Stimulated activated naive B cell treated with anti-CD40 and anti-IgM and Interleukin-4, amounts not matched to agents 10 μg/mL and 1 μg/mL and 100 μg/mL, for 72 hours (primary cell): ENCODE results near the gene ZBED4.
A peak's percentile ranks its signal among the peaks of the same experiment; 100 is the strongest.

ENCODE experiments used
- ATAC-seq, 2 donors: fragments of 150-1000 bp; cut with Tn5 transposase; replicated peaks; 2 replicates each; pipeline ENCODE4 v1.10.0; 2021; ENCODE audit warnings: moderate library complexity in 1 of 2
- DNase-seq: peaks from one replicate; pipeline ENCODE4 v3.0.0; 2021
- H3K27ac Mint-ChIP-seq: one replicate; pipeline ENCODE4 v1.8.0; 2022; ENCODE audit warnings: mild to moderate bottlenecking, mixed read lengths
- H3K27me3 Mint-ChIP-seq, 2 donors: one replicate each; pipeline ENCODE4 v1.8.0; 2022; ENCODE audit warnings: mixed read lengths in 2 of 2
- H3K36me3 Mint-ChIP-seq, 2 donors: one replicate each; pipeline ENCODE4 v1.8.0; 2022; ENCODE audit warnings: mixed read lengths in 2 of 2, mild to moderate bottlenecking in 1 of 2
- H3K4me1 Mint-ChIP-seq, 2 donors: one replicate each; pipeline ENCODE4 v1.8.0; 2022; ENCODE audit warnings: mixed read lengths in 2 of 2, mild to moderate bottlenecking in 1 of 2
- H3K4me3 Mint-ChIP-seq, 2 donors: one replicate each; pipeline ENCODE4 v1.8.0; 2022; ENCODE audit warnings: mild to moderate bottlenecking in 2 of 2, mixed read lengths in 2 of 2, moderate library complexity in 1 of 2
- H3K9me3 Mint-ChIP-seq, 2 donors: one replicate each; pipeline ENCODE4 v1.8.0; 2022; ENCODE audit warnings: mixed read lengths in 2 of 2, mild to moderate bottlenecking in 1 of 2

The ZBED4 gene

DNA sequence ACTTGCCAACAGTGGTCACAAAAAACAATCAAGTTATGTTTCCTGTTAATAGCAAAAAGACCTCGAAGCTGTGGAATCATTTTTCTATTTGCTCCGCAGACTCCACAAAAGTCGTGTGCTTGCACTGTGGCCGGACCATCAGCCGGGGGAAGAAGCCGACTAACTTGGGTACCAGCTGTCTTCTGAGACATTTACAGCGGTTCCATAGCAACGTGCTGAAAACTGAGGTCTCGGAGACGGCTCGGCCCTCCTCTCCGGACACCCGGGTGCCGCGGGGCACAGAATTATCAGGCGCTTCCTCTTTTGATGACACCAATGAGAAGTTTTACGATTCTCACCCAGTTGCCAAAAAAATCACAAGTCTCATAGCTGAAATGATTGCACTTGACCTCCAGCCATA is 31.6 kb downstream of the ZBED4 start:
- H3K27ac Mint-ChIP-seq = no peak overlapping the region
- peaks cover 10 to 14% of the 10 kb centered on the region in 2 donors for H3K4me1 Mint-ChIP-seq
- ATAC-seq (no peak), DNase-seq (no peak)
- H3K36me3 Mint-ChIP-seq = peaks cover 49 to 72% of the 10 kb centered on the region in 2 donors
- H3K4me3 Mint-ChIP-seq = no peak overlapping the region
- no peaks in the 10 kb centered on the region for H3K9me3 Mint-ChIP-seq
- H3K27me3 Mint-ChIP-seq = no peaks in the 10 kb centered on the region

DNA sequence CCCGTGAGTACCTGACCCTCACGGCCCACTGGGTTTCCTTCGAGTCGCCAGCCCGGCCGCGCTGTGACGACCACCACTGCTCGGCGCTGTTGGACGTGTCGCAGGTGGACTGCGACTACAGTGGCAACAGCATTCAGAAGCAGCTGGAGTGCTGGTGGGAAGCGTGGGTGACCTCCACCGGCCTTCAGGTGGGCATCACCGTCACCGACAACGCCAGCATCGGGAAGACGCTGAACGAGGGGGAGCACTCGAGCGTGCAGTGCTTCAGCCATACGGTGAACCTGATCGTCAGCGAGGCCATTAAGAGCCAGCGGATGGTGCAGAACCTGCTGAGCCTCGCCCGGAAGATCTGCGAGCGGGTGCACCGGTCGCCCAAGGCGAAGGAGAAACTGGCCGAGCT is 32.2 kb downstream of the ZBED4 start:
- Mint-ChIP-seq H3K27ac (no peak overlapping the region), H3K9me3 (no peaks in the 10 kb centered on the region), H3K4me1 (peaks cover 8 to 11% of the 10 kb centered on the region in 2 donors), H3K4me3 (no peak overlapping the region), H3K27me3 (no peaks in the 10 kb centered on the region), H3K36me3 (peaks cover 52 to 74% of the 10 kb centered on the region in 2 donors)
- ATAC-seq (no peak), DNase-seq (no peak)

DNA sequence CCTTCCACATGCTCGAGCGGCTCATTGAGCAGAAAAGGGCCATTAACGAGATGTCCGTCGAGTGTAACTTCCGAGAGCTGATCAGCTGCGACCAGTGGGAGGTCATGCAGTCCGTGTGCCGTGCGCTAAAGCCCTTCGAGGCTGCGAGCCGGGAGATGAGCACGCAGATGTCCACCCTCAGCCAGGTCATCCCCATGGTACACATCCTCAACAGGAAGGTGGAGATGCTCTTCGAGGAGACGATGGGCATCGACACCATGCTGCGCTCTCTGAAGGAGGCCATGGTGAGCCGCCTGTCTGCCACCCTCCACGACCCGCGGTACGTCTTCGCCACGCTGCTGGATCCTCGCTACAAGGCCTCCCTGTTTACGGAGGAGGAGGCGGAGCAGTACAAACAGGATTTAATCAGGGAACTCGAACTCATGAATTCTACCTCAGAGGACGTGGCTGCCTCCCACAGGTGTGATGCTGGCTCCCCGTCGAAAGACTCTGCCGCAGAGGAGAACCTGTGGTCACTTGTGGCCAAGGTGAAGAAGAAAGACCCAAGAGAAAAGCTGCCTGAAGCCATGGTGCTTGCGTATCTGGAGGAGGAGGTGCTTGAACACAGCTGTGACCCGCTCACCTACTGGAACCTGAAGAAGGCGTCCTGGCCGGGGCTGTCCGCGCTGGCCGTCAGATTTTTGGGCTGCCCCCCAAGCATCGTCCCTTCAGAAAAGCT is 32.9 kb downstream of the ZBED4 start:
- Mint-ChIP-seq H3K27ac (no peak overlapping the region), H3K4me1 (peaks cover 5 to 7% of the 10 kb centered on the region in 2 donors), H3K36me3 (peaks cover 58 to 80% of the 10 kb centered on the region in 2 donors), H3K4me3 (peak overlapping the region in 1 of 2 donors; percentile 8), H3K9me3 (no peaks in the 10 kb centered on the region), H3K27me3 (no peaks in the 10 kb centered on the region)
- no peak for ATAC-seq
- DNase-seq = no peak

DNA sequence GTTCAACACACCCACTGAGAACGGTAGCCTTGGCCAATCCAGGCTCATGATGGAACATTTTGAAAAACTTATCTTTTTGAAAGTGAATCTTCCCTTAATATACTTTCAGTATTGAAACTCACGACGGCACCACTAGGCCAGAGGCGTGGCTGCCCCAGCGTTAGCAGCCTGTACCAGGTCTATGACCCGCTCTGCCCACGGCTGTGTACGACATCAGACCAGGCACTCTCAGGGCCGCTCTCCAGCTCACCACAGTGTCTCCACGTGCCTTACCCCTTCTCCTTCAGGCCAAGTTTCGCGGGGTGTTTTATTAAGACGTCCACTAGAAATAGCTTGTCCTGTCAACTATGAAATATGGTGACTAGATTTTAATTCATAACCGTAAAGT is 33.4 kb downstream of the ZBED4 start:
- peaks cover 60 to 81% of the 10 kb centered on the region in 2 donors for H3K36me3 Mint-ChIP-seq
- no peak for DNase-seq
- ATAC-seq = no peak
- H3K27me3 Mint-ChIP-seq = no peaks in the 10 kb centered on the region
- peaks cover 1 to 3% of the 10 kb centered on the region in 2 donors for H3K4me1 Mint-ChIP-seq
- no peak overlapping the region for H3K27ac Mint-ChIP-seq
- H3K9me3 Mint-ChIP-seq = no peaks in the 10 kb centered on the region
- no peak overlapping the region for H3K4me3 Mint-ChIP-seq

DNA sequence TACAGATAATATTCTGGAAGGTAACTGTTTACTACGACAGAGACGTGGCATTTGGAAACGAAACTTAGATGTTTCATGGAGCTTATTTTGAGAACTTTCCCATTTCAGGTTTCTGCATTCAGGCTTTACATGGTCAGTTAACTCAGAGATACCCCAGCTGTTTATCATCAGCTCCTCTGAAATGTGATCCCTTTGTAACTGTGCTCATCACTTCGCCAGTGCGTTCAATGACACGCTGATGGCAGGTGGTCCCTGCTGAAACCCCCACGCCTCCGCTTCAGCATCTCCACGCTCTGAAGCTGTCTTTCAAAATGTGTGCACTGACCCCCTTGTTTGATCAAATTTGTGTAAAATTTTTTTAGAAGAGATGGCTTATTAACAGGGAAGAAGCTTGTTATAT is 34.1 kb downstream of the ZBED4 start:
- H3K4me3 Mint-ChIP-seq = no peak overlapping the region
- DNase-seq = no peak

DNA sequence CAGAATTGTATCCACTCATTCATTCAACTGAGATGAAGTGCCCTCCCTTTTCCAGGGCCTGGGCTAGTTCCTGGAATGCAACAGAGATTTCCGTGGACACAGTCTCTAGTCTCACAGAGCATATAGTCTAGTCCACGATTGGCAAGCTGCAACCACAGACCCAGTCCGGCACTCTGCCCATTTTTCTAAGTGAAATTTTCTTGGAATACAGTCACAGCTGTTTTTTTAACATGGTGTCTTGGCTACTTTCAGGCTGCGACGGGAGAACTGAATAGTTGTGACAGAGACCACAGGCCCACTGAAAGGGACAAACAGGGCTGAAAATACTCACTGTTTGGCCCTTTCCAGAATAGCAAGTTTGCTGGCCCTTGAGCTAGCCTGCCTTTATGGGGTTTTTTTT is 35.4 kb downstream of the ZBED4 start:
- Mint-ChIP-seq H3K36me3 (peaks cover 64 to 76% of the 10 kb centered on the region in 2 donors), H3K27me3 (no peaks in the 10 kb centered on the region)

More for the DNA sequence above, 34.1 kb downstream of the ZBED4 start:
- Mint-ChIP-seq H3K27me3 (no peaks in the 10 kb centered on the region), H3K9me3 (no peaks in the 10 kb centered on the region), H3K27ac (no peak overlapping the region), H3K4me1 (no peaks in the 10 kb centered on the region), H3K36me3 (peaks cover 60 to 77% of the 10 kb centered on the region in 2 donors)
- ATAC-seq = no peak

DNA sequence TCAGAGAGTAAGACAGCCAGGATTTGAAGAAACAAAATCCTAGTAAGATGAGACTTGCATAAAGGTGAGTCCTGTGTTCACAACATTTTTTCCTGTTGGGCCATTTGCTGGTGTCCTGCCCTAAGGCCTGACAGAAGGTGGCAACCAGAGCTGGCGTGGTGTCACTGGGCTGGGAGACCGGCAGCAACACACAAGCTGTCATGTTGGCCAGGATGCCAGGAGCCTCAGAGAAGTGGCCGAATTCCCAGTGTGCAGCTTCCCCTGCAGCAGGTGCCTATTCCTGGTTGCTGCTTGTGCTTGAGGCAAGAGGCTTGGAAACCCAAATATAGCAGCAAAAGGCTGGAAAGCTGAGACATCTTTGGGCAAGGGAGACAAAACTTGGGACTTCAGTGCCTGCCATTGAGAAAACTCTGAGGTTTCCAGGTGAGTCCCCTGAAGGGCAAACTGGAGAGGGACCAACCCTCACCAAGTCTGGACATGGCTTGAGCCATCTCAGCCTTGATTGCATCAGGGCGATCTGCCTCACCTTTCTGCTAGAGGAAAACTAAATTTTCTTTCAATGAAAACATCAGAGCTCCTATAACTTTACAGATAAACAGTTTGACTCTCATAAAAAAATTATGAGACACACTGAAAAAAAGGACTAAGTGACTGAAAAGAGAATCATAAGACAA is 38.7 kb downstream of the ZBED4 start:
- no peak overlapping the region for H3K4me3 Mint-ChIP-seq
- peaks cover 6 to 9% of the 10 kb centered on the region in 2 donors for H3K9me3 Mint-ChIP-seq
- ATAC-seq (no peak), DNase-seq (no peak)
- no peak overlapping the region for H3K27ac Mint-ChIP-seq
- H3K4me1 Mint-ChIP-seq = peaks cover 4 to 9% of the 10 kb centered on the region in 2 donors
- H3K36me3 Mint-ChIP-seq = peaks cover 45 to 59% of the 10 kb centered on the region in 2 donors
- no peaks in the 10 kb centered on the region for H3K27me3 Mint-ChIP-seq

More for the DNA sequence above, 35.4 kb downstream of the ZBED4 start:
- Mint-ChIP-seq H3K4me3 (no peak overlapping the region), H3K9me3 (peaks cover 0 to 3% of the 10 kb centered on the region in 2 donors), H3K27ac (no peak overlapping the region), H3K4me1 (no peaks in the 10 kb centered on the region)
- no peak for DNase-seq
- ATAC-seq = no peak

DNA sequence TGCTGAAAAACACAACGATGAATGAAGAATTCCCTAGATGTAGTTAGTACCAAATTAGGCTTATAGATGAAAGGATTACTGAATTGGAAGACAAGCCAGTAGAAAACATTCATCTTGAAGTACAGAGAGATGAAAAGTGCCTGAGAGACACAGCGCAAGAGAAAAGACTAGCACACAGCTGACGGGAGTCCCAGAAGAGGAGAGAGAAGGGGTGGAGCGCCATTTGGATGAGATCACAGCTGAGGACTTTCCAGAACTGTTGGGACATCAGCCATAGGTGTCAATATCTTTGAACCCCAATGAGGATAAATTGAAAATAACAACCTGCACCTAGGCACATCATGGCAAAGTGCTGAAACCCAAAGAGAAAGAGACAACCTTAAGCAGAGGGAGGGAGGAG is 39.4 kb downstream of the ZBED4 start:
- H3K27me3 Mint-ChIP-seq = no peaks in the 10 kb centered on the region
- peaks cover 4 to 9% of the 10 kb centered on the region in 2 donors for H3K4me1 Mint-ChIP-seq
- ATAC-seq (no peak), DNase-seq (no peak)
- H3K9me3 Mint-ChIP-seq = peaks cover 6 to 9% of the 10 kb centered on the region in 2 donors
- peaks cover 45 to 55% of the 10 kb centered on the region in 2 donors for H3K36me3 Mint-ChIP-seq
- H3K27ac Mint-ChIP-seq = no peak overlapping the region
- H3K4me3 Mint-ChIP-seq = no peak overlapping the region

DNA sequence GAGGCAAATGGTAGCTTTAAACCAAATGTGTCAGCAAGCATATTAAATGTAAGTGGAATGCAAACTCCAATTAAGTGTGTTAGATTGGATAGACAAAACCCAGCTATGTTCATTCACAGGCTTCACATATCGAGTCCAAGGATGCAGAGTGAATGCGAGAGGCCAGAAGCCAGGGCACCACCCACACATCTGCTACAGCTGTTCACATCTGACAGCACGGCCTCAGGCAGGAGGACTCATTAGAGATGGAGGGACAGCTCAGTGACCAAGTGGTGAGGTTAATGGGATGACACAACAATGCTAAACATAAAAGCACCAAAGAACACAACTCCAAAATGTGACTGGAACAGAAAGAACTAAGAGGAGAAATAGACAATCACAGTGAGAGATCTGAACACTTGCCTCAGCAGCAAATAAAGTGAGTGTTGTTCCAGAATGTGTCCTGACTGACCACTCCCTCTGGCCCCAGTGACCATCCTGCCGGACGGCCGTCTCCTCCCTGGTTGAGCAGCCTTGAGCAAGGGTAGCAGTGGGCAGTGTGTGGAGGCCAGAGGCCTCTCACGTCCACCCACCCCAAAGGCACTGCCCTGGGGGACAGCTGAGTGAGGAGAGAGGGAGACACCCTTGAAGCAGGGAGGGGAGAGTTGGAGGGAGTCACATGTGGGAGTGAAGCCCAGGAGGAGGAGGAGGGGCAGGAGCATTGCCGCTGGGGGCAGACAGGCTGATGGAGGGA is 40.8 kb downstream of the ZBED4 start:
- Mint-ChIP-seq H3K27ac (peak overlapping the region; percentile 25), H3K36me3 (peaks cover 44 to 55% of the 10 kb centered on the region in 2 donors), H3K4me1 (peaks cover 4 to 9% of the 10 kb centered on the region in 2 donors), H3K27me3 (no peaks in the 10 kb centered on the region), H3K9me3 (peaks cover 6 to 9% of the 10 kb centered on the region in 2 donors), H3K4me3 (no peak overlapping the region)
- ATAC-seq = no peak
- no peak for DNase-seq

DNA sequence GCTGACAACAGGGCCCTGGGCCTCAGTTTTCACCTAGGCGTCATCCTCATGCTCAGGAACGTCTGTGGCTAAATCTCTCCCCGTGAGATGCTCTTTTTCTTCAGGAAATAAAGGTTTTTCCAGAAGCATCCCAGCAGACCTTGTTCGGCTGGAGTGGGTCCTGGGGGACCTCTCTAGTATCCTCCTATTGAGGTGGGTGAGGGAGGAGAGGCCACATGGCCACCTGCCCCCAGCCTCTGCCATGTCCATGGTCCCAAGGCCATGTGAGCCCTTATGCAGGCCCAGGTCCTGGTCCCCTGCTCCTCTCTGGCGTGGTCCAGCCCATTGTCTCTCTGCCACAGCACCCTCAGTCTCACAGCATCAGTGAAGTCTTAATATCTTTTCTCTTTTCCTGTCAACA is 42.6 kb downstream of the ZBED4 start:
- H3K36me3 Mint-ChIP-seq = peaks cover 37 to 53% of the 10 kb centered on the region in 2 donors
- H3K9me3 Mint-ChIP-seq = peaks cover 9 to 10% of the 10 kb centered on the region in 2 donors
- ATAC-seq = no peak
- DNase-seq = no peak
- H3K27ac Mint-ChIP-seq = no peak overlapping the region
- H3K4me1 Mint-ChIP-seq = peaks cover 4 to 9% of the 10 kb centered on the region in 2 donors
- no peak overlapping the region for H3K4me3 Mint-ChIP-seq
- H3K27me3 Mint-ChIP-seq = no peaks in the 10 kb centered on the region

DNA sequence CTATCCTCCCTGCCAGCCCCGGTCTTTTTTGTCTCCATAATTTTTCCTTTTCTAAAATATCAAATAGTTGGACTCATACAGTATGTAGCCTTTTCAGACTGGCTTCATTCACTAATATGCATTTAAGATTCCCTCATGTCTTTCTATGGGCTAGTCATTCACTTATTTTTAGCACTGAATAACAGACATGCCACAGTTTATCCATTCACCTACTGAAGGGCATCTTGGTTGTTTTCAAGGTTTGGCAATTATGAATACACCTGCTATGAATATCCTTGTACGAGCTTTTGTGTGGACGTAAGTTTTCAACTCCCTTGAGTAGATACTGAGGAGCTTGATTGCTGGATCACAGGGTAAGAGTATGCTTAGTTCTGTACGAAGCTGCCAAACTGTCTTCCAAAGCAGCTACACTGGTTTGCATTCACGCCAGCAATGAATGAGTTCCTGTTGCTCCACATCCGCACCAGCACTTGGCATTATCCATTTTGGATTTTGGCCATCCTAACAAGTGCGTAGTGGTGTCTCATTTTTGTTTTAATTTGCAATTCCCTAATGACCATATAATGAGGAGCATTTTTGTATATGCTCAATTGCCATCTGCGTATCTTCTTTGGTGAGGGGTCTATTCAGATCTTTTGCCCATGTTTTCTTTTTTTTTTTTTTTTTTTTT is 43.5 kb downstream of the ZBED4 start:
- Mint-ChIP-seq H3K9me3 (peaks cover 12 to 13% of the 10 kb centered on the region in 2 donors), H3K27me3 (no peaks in the 10 kb centered on the region), H3K36me3 (peaks cover 41 to 58% of the 10 kb centered on the region in 2 donors), H3K27ac (no peak overlapping the region), H3K4me1 (peaks cover 7 to 9% of the 10 kb centered on the region in 2 donors), H3K4me3 (no peak overlapping the region)
- no peak for ATAC-seq
- no peak for DNase-seq

DNA sequence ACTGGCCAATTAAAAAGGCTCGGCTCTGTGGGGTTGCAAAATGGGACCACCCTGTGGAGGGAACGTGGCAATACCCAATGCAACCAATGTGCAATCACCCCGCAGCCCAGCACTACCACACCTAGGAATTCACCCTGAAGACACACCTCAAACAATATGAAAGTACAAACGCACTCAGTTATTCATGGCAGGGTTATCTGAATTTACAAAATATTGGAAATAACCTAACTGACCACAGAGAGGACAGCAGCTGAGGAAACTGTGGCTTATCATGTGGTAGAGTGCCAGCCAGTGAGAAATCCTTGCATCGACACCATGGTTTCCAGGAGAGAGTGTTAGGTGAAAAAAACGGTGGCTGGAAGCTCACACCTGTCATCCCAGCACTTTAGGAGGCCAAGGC is 45.9 kb downstream of the ZBED4 start:
- Mint-ChIP-seq H3K27me3 (no peaks in the 10 kb centered on the region), H3K4me1 (peaks cover 5% of the 10 kb centered on the region in 2 donors), H3K27ac (no peak overlapping the region), H3K36me3 (peaks cover 35 to 50% of the 10 kb centered on the region in 2 donors), H3K9me3 (peaks cover 6 to 10% of the 10 kb centered on the region in 2 donors), H3K4me3 (no peak overlapping the region)
- no peak for DNase-seq
- ATAC-seq = no peak

DNA sequence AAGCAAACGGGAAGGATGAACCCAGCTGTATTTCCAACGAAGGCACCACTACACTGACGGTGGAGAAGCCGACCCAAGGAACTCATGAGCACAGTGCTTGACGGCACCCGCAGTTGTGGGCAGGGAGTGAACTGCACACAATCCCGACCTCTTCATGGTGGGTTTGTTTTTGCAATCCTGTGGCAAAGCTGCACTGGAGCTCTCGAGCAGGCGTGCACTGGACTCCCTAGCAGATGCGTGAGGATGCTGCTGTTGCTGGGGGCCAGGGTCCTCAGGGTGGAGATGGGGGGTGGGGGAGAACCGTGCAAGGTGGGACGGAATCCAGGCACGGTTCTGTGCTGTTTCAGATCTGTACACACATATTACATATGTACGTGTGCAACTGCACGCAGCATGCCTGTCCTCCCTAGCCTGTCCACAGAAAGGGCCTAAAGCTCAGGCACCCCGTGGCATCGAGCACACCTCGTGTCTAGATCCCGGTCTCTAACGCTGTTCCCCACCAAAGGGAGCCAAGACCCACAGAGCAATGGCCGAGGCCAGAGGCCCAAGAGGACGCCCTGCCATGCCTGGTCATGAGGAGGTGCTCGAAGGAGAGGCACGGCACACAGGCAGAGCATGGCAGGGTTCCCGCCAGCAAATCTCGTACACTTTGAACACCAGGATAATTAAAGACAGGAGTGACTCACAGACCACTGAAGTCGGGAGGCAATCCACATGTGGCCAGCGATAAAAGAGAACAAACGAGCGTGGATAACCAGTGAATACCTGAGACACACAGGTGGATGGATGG is 47.0 kb downstream of the ZBED4 start:
- no peak for ATAC-seq
- H3K4me3 Mint-ChIP-seq = no peak overlapping the region
- H3K9me3 Mint-ChIP-seq = peaks cover 3 to 7% of the 10 kb centered on the region in 2 donors
- no peak for DNase-seq
- H3K27ac Mint-ChIP-seq = peak overlapping the region; percentile 42
- H3K4me1 Mint-ChIP-seq = peaks cover 0 to 2% of the 10 kb centered on the region in 2 donors
- no peaks in the 10 kb centered on the region for H3K27me3 Mint-ChIP-seq
- peaks cover 32 to 56% of the 10 kb centered on the region in 2 donors for H3K36me3 Mint-ChIP-seq
